SK-N-SH (cell line): Measurements from ENCODE around the gene CD63.

ENCODE experiments used
- EZH2phosphoT487 ChIP-seq: fragments of 200-600 bp; sonication (generic); IDR thresholded peaks from 2 replicates; pipeline ENCODE4 v1.6.1; 2017; ENCODE audit warnings: low read depth, mixed run types, mild to moderate bottlenecking, antibody characterized with exemption, moderate library complexity, borderline replicate concordance
- FOSL2 ChIP-seq: IDR thresholded peaks from 2 replicates; pipeline ENCODE4 v1.4.0; 2012; ENCODE audit warnings: low read depth, mild to moderate bottlenecking, moderate library complexity, borderline replicate concordance
- MAX ChIP-seq: IDR thresholded peaks from 2 replicates; pipeline ENCODE4 v1.4.0; 2012; ENCODE audit warnings: low read depth
- MEF2A ChIP-seq: IDR thresholded peaks from 2 replicates; pipeline ENCODE4 v1.4.0; 2012; ENCODE audit warnings: low read depth, borderline replicate concordance
- SIN3A ChIP-seq: IDR thresholded peaks from 2 replicates; pipeline ENCODE4 v1.6.1; 2012; ENCODE audit warnings: low read depth, mild to moderate bottlenecking, low read length, moderate library complexity, borderline replicate concordance
- TEAD4 ChIP-seq: IDR thresholded peaks from 2 replicates; pipeline ENCODE4 v1.4.0; 2012; ENCODE audit warnings: mild to moderate bottlenecking, borderline replicate concordance; ENCODE audit not compliant: insufficient read depth
- TF ChIP-seq, protein P1 (sequence below): fragments of 200-600 bp; sonication (generic); IDR thresholded peaks from 2 replicates; pipeline ENCODE4 v1.6.1; 2017; ENCODE audit warnings: antibody characterized with exemption, mild to moderate bottlenecking, moderate library complexity

DNA sequence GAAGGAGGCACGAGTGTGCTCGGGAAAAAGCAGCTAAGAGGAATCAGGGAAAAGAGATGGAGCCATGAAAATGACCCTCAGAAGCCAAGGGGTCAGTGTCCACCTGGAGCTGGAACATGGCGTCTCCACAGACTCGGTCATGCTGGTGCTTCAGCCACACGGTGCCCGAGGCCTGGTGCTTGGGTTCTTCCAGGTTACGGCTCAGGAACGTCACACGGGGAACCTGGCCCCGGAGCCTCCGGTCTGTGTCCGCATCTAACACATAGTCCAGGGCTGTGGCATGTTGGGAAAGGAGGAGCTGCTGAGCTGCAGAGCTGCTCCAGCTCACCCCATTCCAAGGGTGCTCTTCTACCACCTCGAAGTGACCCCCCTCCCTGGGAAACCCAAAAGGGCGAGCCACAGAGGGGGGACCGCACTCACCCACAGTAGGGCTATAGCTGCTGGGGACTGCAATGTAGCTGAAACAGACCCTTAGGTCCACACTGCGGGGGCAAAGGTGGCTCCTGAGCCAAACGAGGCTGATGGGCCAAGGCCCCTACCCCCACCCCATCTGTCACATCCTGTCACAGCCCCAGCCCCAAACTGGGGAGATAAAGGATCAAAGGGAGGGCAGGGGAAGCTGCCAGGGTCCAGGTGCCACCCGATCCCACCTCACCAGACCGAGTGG lies 31.9 kb downstream of the CD63 start:
- TF ChIP-seq FOSL2 (no peak), SIN3A (no peak), MEF2A (no peak), EZH2phosphoT487 (no peak), MAX (no peak), TEAD4 (no peak)
- TF ChIP-seq, protein P1, sequence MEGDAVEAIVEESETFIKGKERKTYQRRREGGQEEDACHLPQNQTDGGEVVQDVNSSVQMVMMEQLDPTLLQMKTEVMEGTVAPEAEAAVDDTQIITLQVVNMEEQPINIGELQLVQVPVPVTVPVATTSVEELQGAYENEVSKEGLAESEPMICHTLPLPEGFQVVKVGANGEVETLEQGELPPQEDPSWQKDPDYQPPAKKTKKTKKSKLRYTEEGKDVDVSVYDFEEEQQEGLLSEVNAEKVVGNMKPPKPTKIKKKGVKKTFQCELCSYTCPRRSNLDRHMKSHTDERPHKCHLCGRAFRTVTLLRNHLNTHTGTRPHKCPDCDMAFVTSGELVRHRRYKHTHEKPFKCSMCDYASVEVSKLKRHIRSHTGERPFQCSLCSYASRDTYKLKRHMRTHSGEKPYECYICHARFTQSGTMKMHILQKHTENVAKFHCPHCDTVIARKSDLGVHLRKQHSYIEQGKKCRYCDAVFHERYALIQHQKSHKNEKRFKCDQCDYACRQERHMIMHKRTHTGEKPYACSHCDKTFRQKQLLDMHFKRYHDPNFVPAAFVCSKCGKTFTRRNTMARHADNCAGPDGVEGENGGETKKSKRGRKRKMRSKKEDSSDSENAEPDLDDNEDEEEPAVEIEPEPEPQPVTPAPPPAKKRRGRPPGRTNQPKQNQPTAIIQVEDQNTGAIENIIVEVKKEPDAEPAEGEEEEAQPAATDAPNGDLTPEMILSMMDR, result no peak
